Ovary (tissue), 3 donors: Measurements from ENCODE around the gene ZNF26.

Experiments used
- EP300 ChIP-seq: sonication (generic); formaldehyde crosslinking; IDR thresholded peaks from one replicate; pipeline ENCODE4 v1.6.1; 2017; ENCODE audit warnings: antibody characterized with exemption
- POLR2A ChIP-seq: fragments of 450-650 bp; IDR thresholded peaks from one replicate; pipeline ENCODE4 v1.6.1; 2017; ENCODE audit warnings: antibody characterized with exemption, mild to moderate bottlenecking, moderate library complexity
- TF ChIP-seq, protein P1 (sequence below), 3 donors: fragments of 450-650 bp in 2 of 3; fragments of 200-600 bp in 1 of 3; IDR thresholded peaks; one replicate each; pipeline versions ENCODE4 v1.5.1 to v1.8.0; 2016 to 2022; ENCODE audit warnings: antibody characterized with exemption in 3 of 3, mild to moderate bottlenecking in 1 of 3
- donor health status: DM: no; HTN: no; CAD: no.

DNA sequence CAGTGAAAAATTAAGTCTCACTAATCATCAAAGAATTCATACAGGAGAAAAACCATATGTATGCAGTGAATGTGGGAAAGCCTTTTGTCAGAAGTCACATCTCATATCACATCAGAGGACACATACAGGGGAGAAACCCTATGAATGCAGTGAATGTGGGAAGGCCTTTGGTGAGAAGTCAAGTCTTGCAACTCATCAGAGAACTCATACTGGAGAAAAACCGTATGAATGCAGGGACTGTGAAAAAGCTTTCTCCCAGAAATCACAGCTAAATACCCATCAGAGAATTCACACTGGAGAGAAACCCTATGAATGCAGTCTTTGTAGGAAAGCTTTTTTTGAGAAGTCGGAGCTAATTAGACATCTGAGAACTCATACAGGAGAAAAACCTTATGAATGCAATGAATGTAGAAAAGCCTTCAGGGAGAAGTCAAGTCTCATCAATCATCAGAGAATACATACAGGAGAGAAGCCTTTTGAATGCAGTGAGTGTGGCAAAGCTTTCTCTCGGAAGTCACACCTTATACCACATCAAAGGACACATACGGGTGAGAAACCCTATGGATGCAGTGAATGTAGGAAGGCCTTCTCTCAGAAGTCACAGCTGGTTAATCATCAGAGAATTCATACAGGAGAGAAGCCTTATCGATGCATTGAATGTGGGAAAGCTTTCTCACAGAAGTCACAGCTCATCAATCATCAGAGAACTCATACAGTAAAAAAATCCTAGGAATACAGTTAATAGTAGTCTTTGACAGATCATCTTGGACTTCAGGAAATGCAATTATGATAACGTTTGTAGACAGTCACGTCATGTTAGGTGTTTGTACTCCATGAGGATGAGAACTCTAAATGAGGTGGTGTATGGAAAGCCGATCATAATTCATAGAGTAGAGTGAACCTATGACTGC is 72.3 kb downstream of the ZNF26 start:
- no peak for TF ChIP-seq POLR2A
- TF ChIP-seq, protein P1, sequence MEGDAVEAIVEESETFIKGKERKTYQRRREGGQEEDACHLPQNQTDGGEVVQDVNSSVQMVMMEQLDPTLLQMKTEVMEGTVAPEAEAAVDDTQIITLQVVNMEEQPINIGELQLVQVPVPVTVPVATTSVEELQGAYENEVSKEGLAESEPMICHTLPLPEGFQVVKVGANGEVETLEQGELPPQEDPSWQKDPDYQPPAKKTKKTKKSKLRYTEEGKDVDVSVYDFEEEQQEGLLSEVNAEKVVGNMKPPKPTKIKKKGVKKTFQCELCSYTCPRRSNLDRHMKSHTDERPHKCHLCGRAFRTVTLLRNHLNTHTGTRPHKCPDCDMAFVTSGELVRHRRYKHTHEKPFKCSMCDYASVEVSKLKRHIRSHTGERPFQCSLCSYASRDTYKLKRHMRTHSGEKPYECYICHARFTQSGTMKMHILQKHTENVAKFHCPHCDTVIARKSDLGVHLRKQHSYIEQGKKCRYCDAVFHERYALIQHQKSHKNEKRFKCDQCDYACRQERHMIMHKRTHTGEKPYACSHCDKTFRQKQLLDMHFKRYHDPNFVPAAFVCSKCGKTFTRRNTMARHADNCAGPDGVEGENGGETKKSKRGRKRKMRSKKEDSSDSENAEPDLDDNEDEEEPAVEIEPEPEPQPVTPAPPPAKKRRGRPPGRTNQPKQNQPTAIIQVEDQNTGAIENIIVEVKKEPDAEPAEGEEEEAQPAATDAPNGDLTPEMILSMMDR (IDR thresholded peaks at IDR 0.05) = no peak
- no peak for TF ChIP-seq EP300
